AG09319 (cell line): ENCODE measurements around the gene SIDT2.
"Not testable (repeated sequence)": the region's sequence is repeated elsewhere in the genome, so short reads cannot be mapped to it uniquely, and the experiment has no call there.

Source experiments
- DNase-seq: peaks from one replicate; pipeline ENCODE4 v3.0.0-alpha.2; 2010; ENCODE audit warnings: low read depth; ENCODE audit errors: extremely low read depth
- TF ChIP-seq, protein P1 (sequence below): IDR thresholded peaks from 2 replicates; pipeline ENCODE4 v1.5.1; 2011; ENCODE audit warnings: low read depth, mild to moderate bottlenecking, inconsistent platforms, low read length, moderate library complexity

SIDT2 gene

DNA sequence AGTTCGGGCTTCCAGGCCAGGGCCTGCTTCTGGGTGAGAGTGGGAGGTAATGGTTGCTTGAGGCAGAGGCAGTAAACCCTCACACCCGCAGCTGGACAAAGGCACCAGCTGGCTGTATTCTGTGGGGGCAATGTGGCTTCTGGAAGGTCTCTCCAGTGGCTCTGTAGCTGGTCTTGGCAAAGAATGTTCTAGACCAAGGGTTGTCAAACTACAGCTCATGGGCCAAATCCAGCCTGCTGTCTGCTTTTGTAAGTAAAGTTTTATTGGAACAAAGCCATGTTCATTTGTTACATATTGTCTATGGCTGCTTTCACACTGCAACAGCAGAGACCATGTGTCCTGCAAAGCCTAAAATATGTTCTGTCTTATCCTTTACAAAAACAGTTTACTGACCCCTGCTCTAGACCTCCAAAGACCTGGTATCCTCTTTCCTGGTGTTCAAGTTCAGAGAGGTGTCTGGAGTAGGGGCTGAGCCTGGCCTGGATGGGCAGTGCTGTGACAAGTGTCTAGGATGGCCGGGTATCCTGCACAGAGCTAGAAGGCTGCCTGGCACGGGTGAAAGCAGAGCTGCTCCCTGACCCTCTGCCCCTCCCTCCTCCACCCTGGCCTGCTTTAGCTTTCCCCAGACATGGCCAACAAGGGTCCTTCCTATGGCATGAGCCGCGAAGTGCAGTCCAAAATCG lies 24.0 kb downstream of the SIDT2 start:
- TF ChIP-seq, protein P1, sequence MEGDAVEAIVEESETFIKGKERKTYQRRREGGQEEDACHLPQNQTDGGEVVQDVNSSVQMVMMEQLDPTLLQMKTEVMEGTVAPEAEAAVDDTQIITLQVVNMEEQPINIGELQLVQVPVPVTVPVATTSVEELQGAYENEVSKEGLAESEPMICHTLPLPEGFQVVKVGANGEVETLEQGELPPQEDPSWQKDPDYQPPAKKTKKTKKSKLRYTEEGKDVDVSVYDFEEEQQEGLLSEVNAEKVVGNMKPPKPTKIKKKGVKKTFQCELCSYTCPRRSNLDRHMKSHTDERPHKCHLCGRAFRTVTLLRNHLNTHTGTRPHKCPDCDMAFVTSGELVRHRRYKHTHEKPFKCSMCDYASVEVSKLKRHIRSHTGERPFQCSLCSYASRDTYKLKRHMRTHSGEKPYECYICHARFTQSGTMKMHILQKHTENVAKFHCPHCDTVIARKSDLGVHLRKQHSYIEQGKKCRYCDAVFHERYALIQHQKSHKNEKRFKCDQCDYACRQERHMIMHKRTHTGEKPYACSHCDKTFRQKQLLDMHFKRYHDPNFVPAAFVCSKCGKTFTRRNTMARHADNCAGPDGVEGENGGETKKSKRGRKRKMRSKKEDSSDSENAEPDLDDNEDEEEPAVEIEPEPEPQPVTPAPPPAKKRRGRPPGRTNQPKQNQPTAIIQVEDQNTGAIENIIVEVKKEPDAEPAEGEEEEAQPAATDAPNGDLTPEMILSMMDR, result no peak
- DNase-seq, result no peak

DNA sequence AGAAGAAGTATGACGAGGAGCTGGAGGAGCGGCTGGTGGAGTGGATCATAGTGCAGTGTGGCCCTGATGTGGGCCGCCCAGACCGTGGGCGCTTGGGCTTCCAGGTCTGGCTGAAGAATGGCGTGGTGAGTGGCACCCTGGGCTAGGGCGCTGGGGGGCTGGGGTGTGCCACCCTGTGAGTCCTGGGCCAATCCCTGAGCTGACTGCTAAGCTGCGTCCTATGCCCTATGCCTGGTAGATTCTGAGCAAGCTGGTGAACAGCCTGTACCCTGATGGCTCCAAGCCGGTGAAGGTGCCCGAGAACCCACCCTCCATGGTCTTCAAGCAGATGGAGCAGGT lies 24.5 kb downstream of the SIDT2 start:
- no peak for DNase-seq
- TF ChIP-seq, protein P1, result no peak

DNA sequence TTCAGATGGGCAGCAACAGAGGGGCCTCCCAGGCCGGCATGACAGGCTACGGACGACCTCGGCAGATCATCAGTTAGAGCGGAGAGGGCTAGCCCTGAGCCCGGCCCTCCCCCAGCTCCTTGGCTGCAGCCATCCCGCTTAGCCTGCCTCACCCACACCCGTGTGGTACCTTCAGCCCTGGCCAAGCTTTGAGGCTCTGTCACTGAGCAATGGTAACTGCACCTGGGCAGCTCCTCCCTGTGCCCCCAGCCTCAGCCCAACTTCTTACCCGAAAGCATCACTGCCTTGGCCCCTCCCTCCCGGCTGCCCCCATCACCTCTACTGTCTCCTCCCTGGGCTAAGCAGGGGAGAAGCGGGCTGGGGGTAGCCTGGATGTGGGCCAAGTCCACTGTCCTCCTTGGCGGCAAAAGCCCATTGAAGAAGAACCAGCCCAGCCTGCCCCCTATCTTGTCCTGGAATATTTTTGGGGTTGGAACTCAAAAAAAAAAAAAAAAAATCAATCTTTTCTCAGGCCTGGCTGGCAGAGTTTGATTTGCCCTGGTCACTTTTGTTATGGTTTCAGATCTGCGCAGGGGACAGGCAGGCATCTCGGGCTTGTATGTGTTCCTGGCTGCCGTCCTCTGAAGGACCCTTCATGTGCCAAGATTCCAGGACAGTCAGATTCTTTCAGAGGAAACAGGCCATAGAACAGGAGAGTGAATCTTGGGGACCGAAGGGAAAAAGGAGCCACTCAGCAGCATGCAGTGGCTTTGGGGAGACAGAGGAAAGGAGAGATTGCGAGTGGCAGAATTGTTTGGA lies 25.9 kb downstream of the SIDT2 start:
- TF ChIP-seq, protein P1, result no peak
- no peak for DNase-seq

DNA sequence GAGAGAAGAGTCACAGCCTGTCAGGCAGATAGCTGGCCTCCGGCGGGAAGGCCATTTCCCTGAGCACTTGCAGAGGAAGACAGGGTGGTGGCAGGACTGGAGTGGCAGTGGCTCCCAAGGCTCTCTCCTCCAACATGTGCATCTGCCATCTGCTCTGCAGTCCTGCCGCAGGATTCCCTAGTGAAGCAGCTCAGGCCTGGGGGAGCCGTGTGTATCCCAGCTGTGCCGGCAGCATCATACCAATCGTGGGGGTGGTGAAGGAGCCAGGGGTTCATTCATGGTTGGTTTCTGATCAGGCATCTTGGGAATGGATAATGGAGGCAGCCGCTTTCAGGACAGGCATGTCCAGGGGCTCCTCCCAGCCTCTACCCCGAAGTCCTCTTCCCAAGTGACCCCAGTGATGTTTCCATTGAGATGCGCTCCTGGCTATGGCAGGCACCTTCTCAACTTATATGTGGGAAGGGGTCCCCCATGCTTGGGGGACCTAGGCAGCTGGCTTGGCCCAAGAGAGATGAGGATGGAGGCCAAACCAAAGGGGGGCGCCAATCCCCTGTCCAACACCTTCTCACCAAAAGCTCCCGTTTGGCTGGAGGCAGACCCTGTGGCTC lies 26.8 kb downstream of the SIDT2 start:
- TF ChIP-seq, protein P1, result no peak
- no peak for DNase-seq

- DNase-seq, result not testable (repeated sequence)
Measured at GRCh38 chr11:117206111-117206510, 27.6 kb downstream of the SIDT2 start.

- DNase-seq, result not testable (repeated sequence)
Measured at GRCh38 chr11:117206859-117207258, 28.3 kb downstream of the SIDT2 start.

DNA sequence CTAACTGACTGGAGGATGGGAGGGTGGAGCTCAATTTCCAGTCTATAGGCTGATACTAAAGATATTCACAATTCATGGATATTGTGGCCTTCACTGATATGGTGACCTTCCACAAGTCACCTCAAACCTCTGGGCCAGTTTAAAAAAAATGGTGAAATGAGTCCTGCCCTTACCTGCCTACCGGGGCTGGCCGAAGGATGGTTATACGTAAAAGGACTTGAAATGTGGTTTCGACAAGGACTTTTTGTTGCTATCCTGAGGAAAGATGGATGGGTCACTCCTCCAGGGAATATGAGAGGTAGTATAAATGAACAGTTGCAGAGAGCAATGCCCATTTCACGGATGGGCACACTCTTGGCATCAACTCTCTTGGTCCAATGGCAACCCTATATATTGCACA lies 28.9 kb downstream of the SIDT2 start:
- not testable (repeated sequence) for DNase-seq

- DNase-seq, result not testable (repeated sequence)
Measured at GRCh38 chr11:117208710-117209109, 30.2 kb downstream of the SIDT2 start.

DNA sequence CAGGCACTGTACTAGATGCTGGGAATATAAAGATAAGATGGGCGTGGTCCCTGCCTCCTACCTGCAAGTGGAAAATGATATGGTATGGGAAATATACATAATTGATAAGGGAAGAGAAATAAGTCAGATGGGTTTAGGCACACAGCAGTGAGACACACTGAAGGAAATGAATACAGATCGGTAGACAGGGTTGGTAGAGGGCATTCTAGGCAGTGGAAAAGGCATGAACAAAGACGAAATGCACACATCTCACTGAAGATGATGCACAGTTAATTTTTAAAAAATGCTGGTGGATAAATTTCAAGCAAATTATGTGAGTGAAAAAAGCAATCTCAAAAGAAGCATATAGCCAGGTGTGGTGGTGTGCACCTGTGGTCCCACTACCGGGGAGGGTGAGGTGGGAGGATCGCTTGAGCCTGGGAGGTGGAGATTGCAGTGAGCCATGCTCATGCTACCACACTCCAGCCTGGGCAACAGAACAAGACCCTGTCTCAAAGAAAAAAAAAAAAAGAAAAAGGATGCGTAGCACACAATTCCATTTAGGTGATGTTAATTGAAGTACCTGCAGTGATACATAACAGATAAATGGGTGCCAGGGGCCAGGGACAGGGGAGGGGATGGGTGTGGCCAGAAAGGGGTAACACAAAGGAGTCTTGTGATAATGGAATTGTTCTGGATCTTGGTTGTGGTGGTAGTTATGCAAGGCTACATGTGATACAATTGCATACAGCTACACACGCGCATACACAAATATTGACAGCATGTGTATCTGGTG lies 31.0 kb downstream of the SIDT2 start:
- DNase-seq, result not testable (repeated sequence)
